Tibial artery (tissue), 4 donors: ENCODE data around the gene C17orf107.
"Not testable (repeated sequence)": the region's sequence is repeated elsewhere in the genome, so short reads cannot be mapped to it uniquely, and the experiment has no call there.

ENCODE experiments used
- DNase-seq, 2 donors: peaks; one replicate each; pipeline ENCODE4 v3.0.0-alpha.2; 2019
- H3K27ac ChIP-seq, 2 donors: fragments of 200-600 bp; sonication (generic) in 1 of 2; 1 replicate in 1 of 2; 2 replicates in 1 of 2; pipeline ENCODE4 v1.5.1; 2018 to 2019; ENCODE audit warnings: mild to moderate bottlenecking in 1 of 2
- H3K27me3 ChIP-seq, 2 donors: fragments of 200-600 bp; sonication (generic) in 1 of 2; one replicate each; pipeline versions ENCODE4 v1.5.1 to v1.6.0; 2016 to 2019
- H3K36me3 ChIP-seq, 3 donors: fragments of 200-600 bp; sonication (generic) in 2 of 3; one replicate each; pipeline ENCODE4 v1.5.1; 2016 to 2019; ENCODE audit warnings: mild to moderate bottlenecking in 2 of 3
- H3K4me1 ChIP-seq, 4 donors: fragments of 200-600 bp; sonication (generic) in 2 of 4; 1 replicate in 3 of 4; 2 replicates in 1 of 4; pipeline ENCODE4 v1.5.1; 2016 to 2019
- H3K4me3 ChIP-seq, 2 donors: fragments of 200-600 bp; sonication (generic) in 1 of 2; 1 replicate in 1 of 2; 2 replicates in 1 of 2; pipeline ENCODE4 v1.5.1; 2018 to 2019; ENCODE audit warnings: mild to moderate bottlenecking in 2 of 2
- H3K9me3 ChIP-seq, 3 donors: fragments of 200-600 bp; sonication (generic) in 1 of 3; one replicate each; pipeline ENCODE4 v1.5.1; 2016 to 2019
- intact Hi-C: fragments of 100-400 bp; cut with DNase I; formaldehyde crosslinking; loops from one replicate; pipeline ENCODE4 v1.15.0; 2023; ENCODE audit warnings: low total_unique reads
- TF ChIP-seq, protein P1 (sequence below), 2 experiments: fragments of 200-600 bp in 1 of 2; fragments of 450-650 bp in 1 of 2; IDR thresholded peaks; one replicate each; pipeline ENCODE4 v1.5.1; 2017 to 2019; ENCODE audit warnings: antibody characterized with exemption in 2 of 2, mild to moderate bottlenecking in 1 of 2, moderate library complexity in 1 of 2

The C17orf107 gene

DNA sequence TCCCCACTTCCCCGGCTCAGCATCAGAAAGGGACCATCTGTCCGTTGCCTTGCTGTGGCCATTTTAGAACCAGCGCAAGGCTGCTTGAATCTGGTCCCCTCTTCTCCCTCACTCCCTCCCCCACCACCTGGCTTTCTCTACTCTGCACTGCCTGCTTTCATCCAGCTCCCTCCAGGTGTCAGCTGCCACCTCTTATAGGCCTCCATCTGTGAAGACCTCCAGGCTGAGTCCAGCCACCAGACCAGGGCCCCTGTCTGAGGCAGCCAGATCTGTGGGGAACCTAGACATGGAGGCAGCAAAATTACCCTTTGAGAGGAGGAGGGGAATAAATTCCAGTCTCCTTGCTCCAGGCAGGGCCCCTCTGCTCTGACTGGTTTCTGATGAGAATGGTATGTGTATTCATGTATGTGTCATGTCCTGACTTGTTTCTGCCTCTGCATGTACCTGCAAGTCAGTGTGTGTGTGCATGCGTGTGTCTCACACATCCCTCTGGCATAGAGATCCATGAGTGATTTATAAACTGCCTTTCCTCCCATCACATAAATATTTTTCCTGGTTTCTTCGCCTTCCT, 45.1 kb upstream of the C17orf107 start:
- no peaks in the 10 kb centered on the region for H3K9me3 ChIP-seq
- no peaks in the 10 kb centered on the region for H3K27me3 ChIP-seq
- peaks cover 0 to 41% (median 10%) of the 10 kb centered on the region in 4 donors for H3K4me1 ChIP-seq
- intact Hi-C loops: no loop called here
- TF ChIP-seq, protein P1, sequence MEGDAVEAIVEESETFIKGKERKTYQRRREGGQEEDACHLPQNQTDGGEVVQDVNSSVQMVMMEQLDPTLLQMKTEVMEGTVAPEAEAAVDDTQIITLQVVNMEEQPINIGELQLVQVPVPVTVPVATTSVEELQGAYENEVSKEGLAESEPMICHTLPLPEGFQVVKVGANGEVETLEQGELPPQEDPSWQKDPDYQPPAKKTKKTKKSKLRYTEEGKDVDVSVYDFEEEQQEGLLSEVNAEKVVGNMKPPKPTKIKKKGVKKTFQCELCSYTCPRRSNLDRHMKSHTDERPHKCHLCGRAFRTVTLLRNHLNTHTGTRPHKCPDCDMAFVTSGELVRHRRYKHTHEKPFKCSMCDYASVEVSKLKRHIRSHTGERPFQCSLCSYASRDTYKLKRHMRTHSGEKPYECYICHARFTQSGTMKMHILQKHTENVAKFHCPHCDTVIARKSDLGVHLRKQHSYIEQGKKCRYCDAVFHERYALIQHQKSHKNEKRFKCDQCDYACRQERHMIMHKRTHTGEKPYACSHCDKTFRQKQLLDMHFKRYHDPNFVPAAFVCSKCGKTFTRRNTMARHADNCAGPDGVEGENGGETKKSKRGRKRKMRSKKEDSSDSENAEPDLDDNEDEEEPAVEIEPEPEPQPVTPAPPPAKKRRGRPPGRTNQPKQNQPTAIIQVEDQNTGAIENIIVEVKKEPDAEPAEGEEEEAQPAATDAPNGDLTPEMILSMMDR (IDR thresholded peaks at IDR 0.05): no peak
- H3K27ac ChIP-seq: no peak overlapping the region
- DNase-seq: no peak
- no peak overlapping the region for H3K4me3 ChIP-seq
- H3K36me3 ChIP-seq: no peaks in the 10 kb centered on the region

DNA sequence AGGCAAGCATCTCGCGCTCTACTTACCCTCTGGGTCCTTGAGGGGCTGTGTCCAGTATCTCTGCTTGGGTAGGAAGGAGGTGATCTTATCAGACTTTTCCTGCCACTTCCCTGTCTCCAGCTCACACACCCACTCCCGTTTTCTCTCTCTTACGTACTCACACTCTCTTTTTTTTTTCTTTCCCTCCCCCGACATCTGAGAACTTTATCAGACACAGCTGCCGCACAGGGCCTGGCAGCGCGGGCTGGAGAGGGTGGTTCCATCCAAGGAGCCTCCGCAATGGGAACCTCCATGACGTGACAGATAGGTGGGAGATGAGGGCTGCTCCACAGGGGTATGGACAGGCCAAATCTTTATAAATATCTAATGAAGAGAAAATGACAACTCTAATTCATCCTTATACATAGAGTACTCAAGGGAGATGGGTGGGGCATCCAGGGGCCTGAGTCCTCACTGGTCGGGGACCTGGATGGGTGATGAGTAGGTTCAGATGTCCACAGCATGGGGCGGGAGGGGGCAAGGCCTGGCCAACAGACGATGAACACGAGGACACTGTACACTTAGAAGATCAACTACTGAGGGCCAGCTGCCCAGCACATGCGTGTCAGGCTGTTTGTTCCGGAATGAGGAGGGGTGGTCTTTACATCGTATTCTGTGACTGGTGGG, 42.9 kb upstream of the C17orf107 start:
- intact Hi-C loops: no loop called here
- H3K9me3 ChIP-seq: no peaks in the 10 kb centered on the region
- H3K27ac ChIP-seq: no peak overlapping the region
- no peak for DNase-seq
- no peak overlapping the region for H3K4me3 ChIP-seq
- no peaks in the 10 kb centered on the region for H3K27me3 ChIP-seq
- TF ChIP-seq, protein P1 (IDR thresholded peaks at IDR 0.05): no peak
- peaks cover 0 to 40% (median 10%) of the 10 kb centered on the region in 4 donors for H3K4me1 ChIP-seq
- H3K36me3 ChIP-seq: peaks cover 0 to 10% (median 1%) of the 10 kb centered on the region in 3 donors

DNA sequence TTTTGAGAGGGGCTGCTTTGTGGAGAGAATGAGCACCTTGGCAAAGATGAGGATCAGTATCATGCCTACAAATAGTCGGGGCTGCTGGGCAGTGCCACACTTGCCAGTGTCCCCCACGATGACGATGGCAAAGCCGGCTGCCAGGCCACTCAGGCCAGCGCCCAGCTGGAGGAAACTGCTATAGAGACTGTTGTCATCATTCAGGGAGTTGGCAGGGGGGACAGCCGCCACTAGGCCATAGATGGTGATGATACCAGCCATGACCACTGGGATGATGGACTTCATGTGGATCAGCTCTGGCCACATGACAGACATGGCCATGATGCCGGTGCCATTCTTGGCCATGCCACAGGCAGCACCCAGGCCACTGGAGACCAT, 42.4 kb upstream of the C17orf107 start:
- no peak overlapping the region for H3K27ac ChIP-seq
- intact Hi-C loops: no loop called here
- DNase-seq: no peak
- no peaks in the 10 kb centered on the region for H3K9me3 ChIP-seq
- H3K36me3 ChIP-seq: peaks cover 0 to 12% (median 4%) of the 10 kb centered on the region in 3 donors
- H3K27me3 ChIP-seq: no peaks in the 10 kb centered on the region
- no peak overlapping the region for H3K4me3 ChIP-seq
- TF ChIP-seq, protein P1 (IDR thresholded peaks at IDR 0.05): no peak
- H3K4me1 ChIP-seq: peaks cover 0 to 40% (median 10%) of the 10 kb centered on the region in 4 donors

GRCh38 chr17:4857347-4857746, 42.0 kb upstream of the C17orf107 start:
- Histone ChIP-seq H3K4me1 (peaks cover 0 to 37% (median 10%) of the 10 kb centered on the region in 4 donors), H3K36me3 (peaks cover 0 to 12% (median 4%) of the 10 kb centered on the region in 3 donors)
- H3K27me3 ChIP-seq, H3K9me3 ChIP-seq, intact Hi-C loops, H3K4me3 ChIP-seq, H3K27ac ChIP-seq, DNase-seq: not testable (repeated sequence)

DNA sequence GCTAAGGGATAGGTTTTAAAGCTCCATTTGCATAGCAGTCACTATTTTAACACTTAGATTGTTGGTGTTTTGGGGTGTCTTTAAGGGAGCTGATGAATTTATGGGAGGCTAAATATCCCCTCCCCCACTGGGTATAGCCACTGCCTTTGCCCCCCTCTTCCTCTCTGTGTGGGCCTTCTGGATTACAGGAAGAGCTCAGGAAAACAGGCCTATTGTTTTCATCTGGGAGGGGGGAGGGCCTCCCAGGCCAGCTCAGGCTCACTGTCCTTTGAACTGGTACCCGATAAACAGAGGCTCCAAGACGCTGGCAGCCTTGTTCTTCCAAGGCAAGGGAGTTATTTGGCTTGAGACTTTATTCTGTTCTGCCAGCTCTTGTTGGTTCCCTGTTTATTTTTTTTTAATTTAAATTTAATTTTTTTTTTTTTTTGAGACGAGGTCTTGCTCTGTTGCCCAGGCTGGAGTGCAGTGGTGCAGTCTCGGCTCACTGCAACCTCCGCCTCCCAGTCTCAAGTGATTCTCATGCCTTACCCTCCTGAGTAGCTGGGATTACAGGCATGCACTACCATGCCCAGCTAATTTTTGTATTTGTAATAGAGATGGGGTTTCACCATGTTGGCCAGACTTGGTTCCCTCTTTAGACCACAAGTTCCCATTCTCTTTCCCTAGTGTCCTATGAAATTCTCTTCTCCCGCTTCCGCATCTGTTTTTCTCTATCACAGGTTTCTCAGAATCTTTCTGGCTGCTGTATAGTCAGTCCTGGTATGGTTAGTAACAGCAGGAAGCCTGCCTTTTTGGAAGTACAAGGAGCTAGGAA, 41.1 kb upstream of the C17orf107 start:
- TF ChIP-seq, protein P1 (IDR thresholded peaks at IDR 0.05): no peak
- intact Hi-C loops: no loop called here
- H3K9me3 ChIP-seq: no peaks in the 10 kb centered on the region
- no peak overlapping the region for H3K27ac ChIP-seq
- no peak overlapping the region for H3K4me3 ChIP-seq
- no peaks in the 10 kb centered on the region for H3K27me3 ChIP-seq
- H3K4me1 ChIP-seq: peaks cover 0 to 35% (median 10%) of the 10 kb centered on the region in 4 donors
- peaks cover 0 to 12% (median 4%) of the 10 kb centered on the region in 3 donors for H3K36me3 ChIP-seq
- DNase-seq: peak in 1 of 2 donors; percentile 37

- no peak for DNase-seq
- Histone ChIP-seq H3K27ac (no peak overlapping the region), H3K4me1 (peaks cover 0 to 33% (median 10%) of the 10 kb centered on the region in 4 donors), H3K9me3 (no peaks in the 10 kb centered on the region), H3K4me3 (no peak overlapping the region), H3K27me3 (no peaks in the 10 kb centered on the region), H3K36me3 (peaks cover 0 to 12% (median 4%) of the 10 kb centered on the region in 3 donors)
- TF ChIP-seq, protein P1 (IDR thresholded peaks at IDR 0.05): no peak
- intact Hi-C loops: no loop called here
Observed at GRCh38 chr17:4858882-4859260, 40.5 kb upstream of the C17orf107 start.
